ENCODE measurements around the gene ANXA3.
"Not testable (repeated sequence)": the region's sequence is repeated elsewhere in the genome, so short reads cannot be mapped to it uniquely, and the experiment has no call there.

ANXA3 gene

DNA sequence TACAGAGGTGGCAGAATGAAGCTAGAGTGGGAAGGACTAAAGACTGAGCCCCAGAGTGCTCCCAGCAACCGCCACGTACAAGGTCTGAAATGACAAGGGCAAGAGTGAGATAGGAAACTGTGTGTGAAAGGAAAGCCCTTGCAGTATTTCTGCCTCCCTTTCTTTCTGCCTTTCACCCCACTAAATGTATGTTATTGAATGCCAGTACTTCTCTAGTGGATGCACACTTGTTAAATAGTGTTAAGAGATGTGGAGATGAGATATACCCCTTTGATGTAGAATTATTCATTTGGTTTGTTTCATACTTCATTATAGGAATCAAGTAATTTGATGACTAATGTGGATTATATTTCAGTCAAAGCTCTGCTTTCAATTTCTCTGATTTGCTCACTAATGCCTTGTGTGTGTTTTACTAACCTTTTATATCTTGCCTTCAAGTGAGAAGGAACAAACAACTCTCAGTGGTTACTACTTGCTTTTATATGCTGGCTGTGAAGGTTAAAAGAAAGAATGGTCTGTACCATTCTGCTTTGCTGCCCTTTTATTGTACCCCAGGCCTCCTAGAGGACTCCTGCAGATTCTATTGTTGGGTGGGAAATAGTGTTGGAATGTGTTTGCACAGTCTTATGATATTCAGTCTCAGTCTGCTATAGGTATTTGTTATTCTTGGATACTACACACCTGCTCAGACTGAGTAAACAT is 8.0 kb upstream of the ANXA3 start:
- DNase-seq (ENCODE audit: low read depth) = no peak

DNA sequence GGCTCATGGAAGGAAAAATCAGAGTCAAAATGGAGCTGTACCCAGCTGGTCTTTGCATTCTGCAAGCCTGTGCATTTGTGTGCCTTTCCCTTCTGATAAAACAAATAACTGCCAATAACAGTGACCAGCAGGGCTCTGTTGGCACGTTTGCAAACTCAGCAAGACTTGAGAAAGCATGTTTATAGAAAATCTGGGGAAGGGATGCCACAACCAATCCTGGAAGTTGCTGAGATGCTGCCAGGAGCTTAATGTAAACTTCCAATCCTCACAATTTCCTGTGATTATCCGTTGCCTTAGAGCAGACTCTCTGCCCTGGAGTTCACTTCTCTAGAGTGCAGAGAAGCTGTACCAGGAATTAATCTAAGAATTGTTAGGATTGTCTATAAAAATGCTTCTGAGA is 6.9 kb upstream of the ANXA3 start:
- no peak for DNase-seq (ENCODE audit: low read depth)

DNA sequence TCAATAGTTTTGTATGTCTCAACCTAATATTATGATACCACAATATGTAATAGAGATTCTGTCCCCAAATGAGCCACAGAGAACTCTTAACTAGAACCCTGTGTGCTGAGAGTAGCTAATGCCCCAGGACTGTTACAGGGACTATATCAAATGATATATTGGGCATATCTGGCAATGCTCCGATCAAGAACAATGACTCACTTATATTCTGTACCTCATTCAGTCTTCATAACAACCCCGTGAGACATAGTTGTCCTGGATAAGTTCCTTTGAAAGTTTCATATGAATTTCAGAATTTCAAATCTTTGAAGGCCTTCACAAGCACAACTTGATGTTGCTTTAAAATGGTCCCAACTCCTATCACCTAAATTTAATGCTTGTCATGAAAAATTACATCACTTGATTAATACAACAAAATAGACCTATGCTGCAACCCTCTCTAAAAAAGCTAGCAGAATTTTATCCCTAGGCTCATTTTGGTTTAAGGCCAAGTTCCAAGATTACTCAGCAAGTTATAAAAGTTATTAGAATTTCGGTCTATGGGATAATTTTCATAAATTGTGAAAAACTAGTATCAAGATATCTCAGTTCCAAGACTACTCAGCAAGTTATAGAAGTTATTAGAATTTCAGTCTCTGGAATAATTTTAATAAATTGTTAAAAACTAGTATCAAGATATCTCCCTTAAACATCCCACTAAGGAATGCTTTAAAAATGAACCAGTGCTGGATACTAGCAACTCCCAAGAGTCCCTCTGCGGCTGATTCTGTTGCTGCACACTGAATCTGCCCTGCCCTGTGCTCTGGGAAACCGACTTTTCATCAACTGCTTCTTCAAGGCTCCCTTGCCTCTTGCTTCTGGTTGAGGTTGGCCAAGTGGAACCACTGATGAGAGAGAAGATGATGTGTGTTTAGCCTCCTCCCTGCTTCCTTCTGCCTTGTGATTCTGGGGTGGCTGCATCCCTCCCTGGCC is 6.0 kb upstream of the ANXA3 start:
- DNase-seq (ENCODE audit: low read depth) = no peak

- DNase-seq (ENCODE audit: low read depth) = not testable (repeated sequence)
Observed at GRCh38 chr4:78547899-78548298, 3.7 kb upstream of the ANXA3 start.

- DNase-seq (ENCODE audit: low read depth) = not testable (repeated sequence)
Observed at GRCh38 chr4:78548889-78549288, 2.7 kb upstream of the ANXA3 start.

DNA sequence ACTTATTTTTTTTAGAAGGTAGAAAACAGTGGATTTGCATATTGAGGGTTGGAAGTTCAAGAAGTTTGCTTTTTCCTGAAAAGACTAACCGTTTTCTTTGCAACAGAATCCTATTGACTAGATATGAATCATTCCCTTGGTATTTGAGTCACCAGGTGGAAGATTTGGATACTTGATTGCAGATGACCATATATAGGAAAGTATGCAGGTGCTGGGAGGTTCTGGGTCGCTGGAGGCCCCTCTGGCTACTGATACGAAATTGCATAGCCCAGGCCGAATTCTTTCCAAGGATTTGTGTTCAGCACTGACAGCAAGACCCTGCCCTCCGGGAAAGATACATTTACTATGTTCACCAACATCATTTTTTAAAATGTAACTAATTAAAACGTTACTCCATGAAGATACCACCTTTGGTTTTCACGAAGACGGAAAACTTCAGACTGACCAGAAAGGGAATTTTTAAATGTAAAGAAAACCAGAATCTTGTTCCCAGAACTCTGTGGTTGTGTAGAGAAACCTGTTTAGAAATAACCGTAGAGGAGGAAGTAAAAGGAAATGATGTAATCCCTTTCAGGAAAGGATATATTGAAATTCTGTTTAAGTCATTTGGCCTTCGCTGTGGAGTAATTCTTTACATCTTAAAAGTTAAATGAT is 946 bp downstream of the ANXA3 start:
- DNase-seq (ENCODE audit: low read depth) = no peak

- DNase-seq (ENCODE audit: low read depth) = no peak
Observed at GRCh38 chr4:78553043-78553396, 1.4 kb downstream of the ANXA3 start.

DNA sequence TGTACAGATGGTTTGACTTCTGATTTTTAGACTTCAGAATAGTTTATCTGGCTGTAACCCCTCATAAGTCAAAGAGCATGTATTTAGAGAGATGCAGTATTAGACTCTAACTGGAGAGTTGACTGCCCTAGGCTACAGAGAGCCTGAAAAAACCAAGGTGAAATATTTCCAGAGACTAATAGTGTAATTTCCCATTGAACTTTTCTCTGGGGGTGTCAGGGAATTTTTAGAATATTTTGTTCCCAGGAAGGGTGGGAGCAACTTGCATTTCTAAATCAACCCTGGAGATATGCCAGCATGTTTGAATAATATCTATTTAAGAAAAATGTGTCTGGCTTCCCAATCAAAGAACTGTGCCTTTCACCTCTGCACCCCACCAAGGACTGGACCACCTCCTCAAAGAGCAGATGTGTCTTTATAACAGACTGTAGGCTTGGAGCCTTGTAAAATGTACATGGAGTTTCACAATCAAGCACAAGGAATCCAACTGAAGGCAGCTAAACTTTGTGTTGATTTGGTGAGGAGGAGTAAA is 2.0 kb downstream of the ANXA3 start:
- DNase-seq (ENCODE audit: low read depth) = no peak

DNA sequence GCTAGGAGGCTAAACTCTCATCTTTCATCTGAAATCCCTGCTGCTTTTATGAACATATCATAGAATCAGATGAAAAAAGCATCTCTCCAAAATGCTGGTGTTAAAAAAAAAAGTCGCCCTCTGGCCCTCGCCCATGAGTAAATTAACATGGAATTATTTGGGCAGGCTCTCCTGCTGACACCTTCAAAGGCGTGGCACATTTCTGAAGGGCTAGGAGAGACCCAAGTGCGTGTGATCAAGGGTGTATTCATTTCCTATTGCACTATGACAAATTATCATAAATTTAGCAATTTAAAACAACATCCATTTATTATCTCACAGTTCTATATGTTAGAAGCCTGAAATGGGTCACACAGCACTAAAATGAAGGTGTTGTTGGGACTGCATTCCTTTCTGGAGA is 5.1 kb downstream of the ANXA3 start:
- DNase-seq (ENCODE audit: low read depth) = no peak

- no peak for DNase-seq (ENCODE audit: low read depth)
Observed at GRCh38 chr4:78557841-78558240, 6.3 kb downstream of the ANXA3 start.

- no peak for DNase-seq (ENCODE audit: low read depth)
Observed at GRCh38 chr4:78558410-78558809, 6.8 kb downstream of the ANXA3 start.

GRCh38 chr4:78560296-78560963 is 8.9 kb downstream of the ANXA3 start:
- DNase-seq (ENCODE audit: low read depth) = no peak

DNA sequence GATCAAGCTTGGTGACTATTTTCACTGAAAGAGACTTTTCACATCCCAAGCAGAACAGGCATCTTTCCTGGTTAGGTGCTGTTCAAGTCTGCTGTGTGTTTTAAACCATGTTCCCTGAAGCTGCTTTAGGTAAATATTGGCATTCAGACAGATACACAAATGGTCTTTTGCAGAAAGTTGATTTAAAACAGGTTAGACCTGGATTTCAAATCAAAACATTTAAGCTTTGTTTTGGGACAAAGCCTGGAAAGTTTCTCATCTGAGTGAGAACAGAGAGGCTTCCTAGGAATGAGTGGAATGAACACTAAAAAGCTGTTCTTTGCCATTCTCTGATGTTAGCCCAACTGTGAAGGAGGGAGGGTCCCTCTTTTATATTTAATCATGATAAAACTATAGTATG is 10.1 kb downstream of the ANXA3 start:
- no peak for DNase-seq (ENCODE audit: low read depth)

- DNase-seq (ENCODE audit: low read depth) = no peak
Observed at GRCh38 chr4:78562687-78563086, 11.1 kb downstream of the ANXA3 start.

GRCh38 chr4:78565971-78566372 is 14.4 kb downstream of the ANXA3 start:
- no peak for DNase-seq (ENCODE audit: low read depth)

DNA sequence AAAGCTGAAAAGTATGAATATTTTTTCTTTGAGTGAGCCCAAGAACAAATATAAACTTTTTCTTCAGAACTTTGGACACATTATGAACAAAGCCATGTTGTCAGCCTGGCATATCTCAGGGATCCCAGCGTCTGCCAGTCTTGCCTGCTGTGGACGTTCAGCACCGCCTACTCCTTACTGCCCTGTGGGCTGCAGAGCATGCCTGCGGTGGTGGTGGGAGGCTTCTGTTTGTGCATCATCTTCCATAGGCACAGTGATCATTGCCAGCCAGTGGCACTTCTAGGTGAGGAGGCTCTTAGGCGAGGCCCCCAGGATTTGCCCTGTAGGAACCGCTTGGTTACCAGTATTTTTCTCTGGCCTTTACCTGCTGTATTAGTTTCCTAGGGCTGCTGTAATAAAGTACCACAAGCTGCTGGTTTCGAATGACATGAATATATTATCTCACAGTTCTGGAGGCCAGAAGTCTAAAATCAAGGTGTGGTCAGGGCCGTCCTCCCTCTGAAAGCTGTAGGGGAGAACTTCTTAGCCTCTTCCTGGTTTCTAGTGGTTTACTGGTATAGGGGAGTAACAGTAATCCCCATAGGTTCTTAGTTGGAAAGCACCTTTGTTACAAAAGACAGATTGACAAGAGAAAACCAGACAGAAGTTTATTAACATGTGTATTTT is 15.4 kb downstream of the ANXA3 start:
- DNase-seq (ENCODE audit: low read depth) = no peak

GRCh38 chr4:78567500-78568060 is 16.0 kb downstream of the ANXA3 start:
- no peak for DNase-seq (ENCODE audit: low read depth)

DNA sequence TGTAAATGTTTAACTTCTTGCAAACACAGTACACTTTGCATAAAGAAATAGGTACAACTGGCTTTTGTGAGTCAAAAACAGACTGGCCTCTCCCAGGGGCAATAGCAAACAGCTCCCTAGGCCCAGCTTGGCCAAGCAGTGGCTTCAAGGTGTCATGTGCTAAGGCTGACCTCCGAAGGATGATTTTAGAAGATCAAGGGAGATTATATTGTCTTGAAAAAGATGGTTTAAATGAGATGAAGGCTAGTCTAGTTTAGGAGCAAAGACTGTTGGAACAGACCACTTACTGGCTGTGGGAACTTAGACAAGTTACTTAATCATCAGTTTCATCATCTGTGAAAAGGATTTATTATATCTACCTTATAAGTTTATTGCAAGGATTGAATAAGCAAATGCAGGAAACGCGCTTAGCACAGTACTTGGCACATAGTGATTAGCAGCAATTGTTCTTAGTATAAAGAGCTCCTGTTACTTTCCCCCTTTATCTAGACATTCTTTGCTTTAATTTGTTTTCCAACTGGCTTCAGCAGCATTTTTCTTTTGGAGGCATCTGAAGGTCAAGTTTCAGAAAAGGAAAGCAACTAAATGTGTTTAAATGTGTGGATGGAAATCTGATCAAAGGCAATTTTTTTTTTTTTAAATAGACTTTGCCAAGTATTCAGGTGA is 17.2 kb downstream of the ANXA3 start:
- no peak for DNase-seq (ENCODE audit: low read depth)

DNA sequence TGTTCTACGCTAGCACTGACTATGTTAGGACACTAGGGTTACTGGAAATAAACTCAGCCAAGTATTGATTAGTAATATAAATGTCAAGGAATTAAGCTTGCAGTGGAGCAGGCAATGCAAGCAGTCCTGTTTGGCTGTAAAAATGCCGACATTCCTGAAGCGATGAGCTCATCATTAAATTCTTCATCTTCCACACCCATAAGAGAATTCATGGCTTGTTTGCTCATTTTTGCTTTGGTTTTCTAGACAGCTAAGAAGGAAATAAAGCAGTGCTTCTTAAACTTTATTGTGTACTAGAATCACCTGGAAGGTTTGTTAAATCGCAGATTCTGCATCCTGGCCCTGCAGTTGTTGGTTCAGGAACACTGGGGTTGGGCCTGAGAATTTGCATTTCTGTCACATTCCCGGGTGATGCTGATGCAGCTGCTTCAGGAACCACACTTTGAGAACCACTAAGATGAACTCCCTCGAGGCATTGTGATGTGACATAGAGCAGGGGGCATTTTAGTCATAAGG is 17.8 kb downstream of the ANXA3 start:
- no peak for DNase-seq (ENCODE audit: low read depth)

GRCh38 chr4:78570117-78570516 is 18.5 kb downstream of the ANXA3 start:
- DNase-seq (ENCODE audit: low read depth) = no peak

Measured in stimulated activated CD8-positive, alpha-beta memory T cell treated with anti-CD3 and anti-CD28 coated beads, Interleukin-15, amount 100 ng/mL, for 24 hours (primary cell).